ENCODE results near the gene OSBPL10. TPM values are rescaled to one million over a fixed set of nuclear protein-coding genes. Genes with fewer than 3 reads are reported as not detected.

OSBPL10 gene
- total RNA-seq, 1 donor from 2014 or later = 80.4 TPM

DNA sequence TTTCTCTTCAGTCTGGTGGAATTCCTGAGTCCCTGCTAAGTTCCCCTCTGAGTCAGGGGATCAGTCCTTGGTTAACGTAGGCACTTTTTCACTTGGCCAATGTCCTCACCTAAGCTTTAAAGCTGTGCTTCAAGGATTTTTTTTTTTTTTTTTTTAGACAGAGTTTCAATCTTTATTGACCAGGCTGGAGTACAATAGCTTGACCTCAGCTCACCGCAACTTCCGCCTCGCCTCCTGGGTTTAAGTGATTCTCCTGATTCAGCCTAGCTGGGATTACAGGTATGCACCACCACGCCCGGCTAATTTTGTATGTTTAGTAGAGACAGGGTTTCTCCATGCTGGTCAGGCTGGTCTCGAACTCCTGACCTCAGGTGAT is 228.0 kb downstream of the OSBPL10 start:
- DNase-seq (ENCODE audit: extremely low read depth, low read depth, low spot score) = no peak

DNA sequence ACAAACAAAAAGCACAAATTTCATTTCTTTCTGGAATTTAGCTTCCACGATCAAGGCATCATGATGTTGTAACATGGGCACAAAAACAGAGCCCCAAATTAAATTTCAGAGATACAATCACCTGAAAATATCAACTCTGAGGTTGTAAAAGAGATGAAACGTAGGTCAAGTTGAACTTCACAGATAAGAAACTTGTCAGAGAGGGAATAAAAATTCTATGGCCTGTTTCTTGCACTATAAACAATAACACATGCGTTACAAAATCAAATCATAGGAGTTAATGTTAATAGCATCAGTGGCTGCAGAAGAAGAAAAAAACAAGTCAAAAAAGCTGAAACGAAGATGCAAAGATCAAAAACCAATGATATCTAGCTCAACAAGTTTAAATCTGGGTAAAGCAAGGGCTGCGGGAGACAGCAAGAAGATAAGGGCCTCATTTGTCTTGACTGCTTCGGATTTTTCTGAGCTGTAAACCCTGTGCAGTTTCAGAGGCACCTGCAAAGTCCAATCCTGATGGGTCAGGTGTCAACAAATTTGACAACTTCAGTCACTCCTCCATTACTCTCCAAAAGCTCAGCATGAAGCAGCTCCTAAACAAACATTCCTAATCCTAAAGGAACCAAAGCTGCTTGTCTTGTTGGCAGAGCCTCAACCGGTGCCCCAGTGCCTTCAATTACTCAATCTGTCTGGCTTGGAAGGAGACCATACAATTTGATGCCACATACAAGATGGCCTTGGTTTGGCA is 228.6 kb downstream of the OSBPL10 start:
- DNase-seq (ENCODE audit: extremely low read depth, low read depth, low spot score) = no peak

DNA sequence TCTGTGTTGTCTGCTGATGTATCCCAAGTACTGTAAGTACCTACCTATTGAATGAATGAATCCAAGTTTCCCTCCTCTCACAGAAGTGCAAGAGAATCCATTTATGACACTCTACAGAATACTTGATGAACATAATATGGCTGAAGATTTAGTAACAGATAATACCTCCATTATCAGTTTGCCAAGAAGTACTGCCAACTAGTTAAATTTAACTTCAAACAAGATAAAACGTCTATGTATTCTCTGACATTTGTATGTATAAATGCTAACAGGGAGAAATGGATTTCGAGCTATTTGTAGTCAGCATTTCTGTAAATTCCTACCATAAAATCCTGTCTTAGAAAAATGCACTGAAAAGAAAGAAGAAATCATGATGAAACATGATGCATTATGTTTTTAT is 230.7 kb downstream of the OSBPL10 start:
- no peak for DNase-seq (ENCODE audit: extremely low read depth, low read depth, low spot score)

DNA sequence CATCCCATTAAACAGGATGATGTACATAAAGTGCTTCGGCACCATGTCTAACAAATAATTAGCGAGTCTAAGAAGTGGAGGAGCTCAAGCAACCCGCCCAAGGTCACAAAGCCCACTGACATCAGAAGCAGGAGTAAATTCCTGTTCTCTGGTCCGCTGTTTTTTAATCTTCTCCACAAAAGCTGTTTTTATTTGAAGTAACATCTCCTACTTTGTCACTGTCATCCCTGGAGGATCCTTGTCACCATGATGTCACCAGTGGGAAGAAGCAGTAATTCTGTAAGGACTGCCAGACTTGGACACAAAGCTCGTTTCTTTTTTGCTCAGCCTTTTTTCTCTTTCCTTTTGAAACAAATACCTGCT is 232.1 kb downstream of the OSBPL10 start:
- DNase-seq (ENCODE audit: extremely low read depth, low read depth, low spot score) = no peak

DNA sequence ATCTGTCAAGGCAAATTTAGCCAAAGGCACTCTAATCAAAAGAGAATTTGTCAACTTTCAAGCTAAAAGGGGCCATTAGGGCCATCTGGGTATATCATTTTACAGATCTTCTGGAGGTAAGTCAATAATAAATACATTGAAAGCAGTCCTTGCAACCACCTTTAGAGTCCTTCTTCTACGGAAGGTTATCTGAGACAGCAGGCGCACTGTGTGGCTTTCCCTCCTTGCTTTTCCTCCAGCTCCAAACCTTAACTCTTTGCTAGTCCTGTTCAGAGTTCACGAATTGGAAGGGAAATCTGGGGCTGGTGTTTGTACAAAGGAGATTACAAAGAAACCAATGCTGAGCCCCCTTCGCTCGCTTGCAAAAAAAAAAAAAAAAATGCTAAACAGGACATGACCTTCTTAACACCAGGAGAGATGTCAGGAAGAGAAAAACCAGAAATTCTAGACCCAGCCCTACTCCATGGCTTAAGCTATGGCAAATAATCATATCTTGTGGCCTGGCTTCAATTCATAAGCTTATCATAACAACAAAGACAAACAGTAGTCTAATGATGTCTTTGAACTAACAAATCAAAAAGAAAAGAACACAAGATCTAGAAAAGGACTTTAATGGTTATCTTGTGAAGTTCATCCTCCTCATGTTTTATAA is 232.7 kb downstream of the OSBPL10 start:
- no peak for DNase-seq (ENCODE audit: extremely low read depth, low read depth, low spot score)

DNA sequence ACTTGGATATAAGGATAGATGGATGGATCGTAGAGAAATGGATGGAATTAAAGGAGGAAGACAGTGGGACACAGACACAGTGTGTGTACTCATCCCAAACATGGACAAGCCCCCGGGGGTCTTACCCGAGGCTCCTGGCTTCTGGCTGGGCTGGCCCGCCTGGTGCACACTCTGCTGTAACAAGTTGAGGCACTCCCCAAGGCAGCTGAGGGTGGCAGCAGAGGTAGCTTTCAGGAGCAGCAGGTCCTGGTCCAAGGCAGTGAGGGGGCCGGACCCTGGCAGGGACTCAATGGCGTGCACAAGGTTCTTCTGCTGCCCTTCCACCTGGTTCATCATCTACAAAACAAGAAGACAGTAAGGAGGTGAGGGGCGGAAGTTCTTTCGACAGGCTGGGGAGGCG is 233.3 kb downstream of the OSBPL10 start:
- DNase-seq (ENCODE audit: extremely low read depth, low read depth, low spot score) = no peak

DNA sequence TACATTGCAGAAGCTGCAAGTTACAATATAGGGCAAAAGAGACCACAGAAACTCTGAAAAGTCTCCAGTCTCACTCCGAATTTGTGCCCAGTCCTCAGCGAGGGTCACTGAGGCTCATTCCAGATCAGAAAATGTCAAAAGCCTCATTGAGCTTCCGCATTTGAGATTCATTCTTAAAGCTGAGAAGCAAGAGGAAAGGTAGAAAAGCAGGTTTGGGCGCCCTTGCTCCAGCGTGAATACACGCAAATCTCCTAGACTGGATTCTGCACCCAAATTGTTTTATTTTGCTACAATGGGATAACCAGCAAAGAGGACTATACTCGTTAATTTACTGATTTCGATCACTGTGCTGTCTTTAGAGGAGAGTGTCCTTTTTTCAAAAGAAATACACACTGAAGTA is 236.1 kb downstream of the OSBPL10 start:
- no peak for DNase-seq (ENCODE audit: extremely low read depth, low read depth, low spot score)

DNA sequence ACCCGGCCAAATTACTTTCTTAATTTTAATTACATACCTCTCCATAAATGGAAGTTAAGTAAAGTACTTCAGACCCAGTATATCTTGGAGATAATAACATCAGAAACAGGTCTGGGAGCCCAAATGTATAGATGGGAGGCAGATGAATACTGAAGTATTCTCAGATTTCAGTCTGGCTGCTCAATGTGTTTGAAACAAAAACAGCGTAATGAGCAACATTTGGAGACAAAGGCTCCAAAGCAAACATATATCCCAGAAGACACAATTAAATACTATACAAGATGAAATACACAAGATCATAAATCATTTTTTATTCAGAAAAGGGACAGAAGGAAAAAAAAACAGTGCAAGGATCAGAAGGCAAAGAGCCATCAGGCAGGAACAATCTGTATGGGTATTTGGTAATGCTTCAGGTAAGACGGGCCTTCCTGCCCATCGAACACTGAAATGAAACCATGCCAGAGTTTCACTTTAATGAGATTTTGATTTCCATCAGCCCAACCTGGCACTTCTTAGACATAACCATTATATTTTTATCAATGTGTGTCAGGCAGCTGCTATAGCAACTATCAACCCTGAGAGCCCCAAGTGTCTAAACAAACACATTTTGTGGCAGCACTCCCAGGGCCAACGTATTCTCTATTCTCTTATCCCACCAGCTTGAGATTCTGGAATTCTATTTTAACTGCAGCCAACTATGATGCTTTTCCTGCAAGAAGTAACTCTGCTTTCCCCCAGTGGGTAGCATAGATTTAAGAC is 237.6 kb downstream of the OSBPL10 start:
- DNase-seq (ENCODE audit: extremely low read depth, low read depth, low spot score) = no peak

DNA sequence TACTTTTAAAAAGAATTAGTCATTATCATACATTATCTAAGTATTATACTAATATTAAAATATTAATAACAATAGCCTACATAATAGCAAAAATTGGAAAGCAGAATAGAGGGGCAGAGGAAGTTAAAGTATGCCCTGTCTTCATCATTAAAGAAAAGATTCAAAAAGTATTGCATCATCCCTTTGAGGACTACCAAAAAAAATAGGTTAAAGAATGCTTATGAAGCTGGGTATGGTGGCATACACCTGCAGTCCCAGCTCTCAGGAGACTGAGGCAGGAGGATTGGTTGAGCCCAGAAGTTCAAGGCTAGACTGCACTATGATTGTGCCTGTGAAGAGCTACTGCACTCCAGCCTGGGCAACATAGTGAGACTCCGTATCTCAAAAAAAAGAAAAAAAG is 240.7 kb downstream of the OSBPL10 start:
- DNase-seq (ENCODE audit: extremely low read depth, low read depth, low spot score) = no peak

DNA sequence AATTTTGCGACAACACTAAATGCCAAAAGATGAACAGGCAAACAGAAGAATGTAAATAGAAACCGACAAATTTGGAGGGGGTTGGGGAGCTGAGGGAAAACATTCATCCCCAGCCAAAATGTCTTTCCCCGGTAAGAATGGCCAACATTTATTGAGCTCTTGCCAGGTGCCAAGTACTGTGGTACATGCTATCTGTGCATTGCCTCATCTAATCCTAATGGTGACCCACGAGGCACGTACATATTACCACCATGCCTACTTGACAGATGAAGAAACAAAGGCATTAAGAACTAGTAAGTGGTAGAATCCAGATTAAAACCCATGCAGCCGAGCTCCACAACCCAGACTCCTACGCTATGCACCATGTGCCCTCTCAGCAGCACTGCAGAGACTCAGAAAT is 242.7 kb downstream of the OSBPL10 start:
- DNase-seq (ENCODE audit: extremely low read depth, low read depth, low spot score) = no peak

DNA sequence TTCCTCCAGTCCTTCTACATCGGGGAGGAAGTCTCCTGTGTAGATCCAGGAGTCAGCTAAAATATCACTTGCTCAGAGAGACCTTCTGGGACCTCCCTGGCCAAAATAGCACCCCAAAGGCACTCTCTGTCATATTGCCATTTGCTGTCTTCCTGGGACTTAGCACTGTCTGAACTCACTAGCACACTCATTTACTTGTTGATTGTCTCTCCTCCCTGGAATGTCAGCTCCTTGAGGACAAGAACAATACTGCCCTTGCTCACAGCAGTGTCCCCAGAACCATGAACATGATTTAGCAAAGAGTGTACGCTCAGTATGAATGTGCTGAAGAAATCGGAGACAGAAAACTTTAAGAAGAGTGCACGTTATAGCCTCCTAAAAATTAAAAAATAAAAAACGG is 245.4 kb downstream of the OSBPL10 start:
- DNase-seq (ENCODE audit: extremely low read depth, low read depth, low spot score) = no peak

DNA sequence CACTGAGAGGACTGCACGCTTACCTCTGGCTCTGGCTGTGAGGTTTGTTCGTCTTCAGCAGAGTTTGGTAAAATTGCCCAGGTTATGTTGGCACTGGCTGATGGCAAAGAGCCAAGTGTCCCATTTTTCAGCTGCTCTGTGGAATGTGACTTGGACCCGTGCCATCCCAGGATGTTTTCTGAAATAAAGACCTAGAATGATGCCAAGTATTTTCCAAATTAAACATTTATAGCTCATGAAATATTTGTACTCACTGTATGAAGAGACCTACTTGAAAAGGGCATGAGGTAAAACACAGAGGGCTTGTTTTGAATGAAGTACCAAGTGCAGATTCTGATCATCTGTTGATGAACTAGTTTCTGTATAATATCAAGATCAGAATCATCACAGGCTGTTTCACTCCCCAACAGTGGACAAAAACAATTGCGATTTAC is 247.8 kb downstream of the OSBPL10 start:
- DNase-seq (ENCODE audit: extremely low read depth, low read depth, low spot score) = peak; percentile 31

DNA sequence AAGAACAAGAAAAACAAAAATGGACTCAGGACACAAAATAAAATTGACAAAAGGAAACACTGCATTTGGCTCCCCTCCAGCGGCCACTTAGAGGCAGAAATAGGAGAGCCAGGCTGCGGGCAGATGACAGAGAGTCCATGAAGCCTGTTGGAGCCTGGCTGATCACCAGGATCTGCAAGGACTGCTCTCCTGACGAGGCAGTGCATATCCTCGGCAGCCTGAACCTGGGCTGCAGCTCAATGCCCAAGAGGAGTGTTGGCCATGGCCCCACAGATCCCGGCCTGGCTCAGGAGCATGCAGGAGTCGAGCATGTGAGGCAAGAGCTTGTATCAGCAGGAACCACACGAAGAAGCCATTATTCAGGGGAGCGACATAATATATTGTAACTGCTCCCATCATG is 248.5 kb downstream of the OSBPL10 start:
- DNase-seq (ENCODE audit: extremely low read depth, low read depth, low spot score) = no peak

DNA sequence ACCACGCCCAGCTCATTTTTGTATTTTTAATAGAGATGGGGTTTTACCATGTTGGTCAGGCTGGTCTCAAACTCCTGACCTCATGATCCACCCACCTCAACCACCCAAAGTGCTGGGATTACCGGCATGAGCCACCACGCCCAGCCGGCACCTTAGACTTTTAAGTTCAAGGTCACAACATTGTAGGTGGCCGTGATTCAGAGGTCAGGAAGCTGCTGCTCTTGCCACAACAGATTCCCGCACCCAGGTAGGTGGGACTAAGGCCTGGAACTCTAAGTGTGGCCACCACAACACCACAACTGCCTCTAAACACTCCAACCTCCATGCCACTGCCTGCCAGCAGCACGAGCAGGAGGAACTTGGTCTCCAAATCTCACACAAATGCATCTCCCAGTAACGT is 251.5 kb downstream of the OSBPL10 start:
- DNase-seq (ENCODE audit: extremely low read depth, low read depth, low spot score) = no peak

DNA sequence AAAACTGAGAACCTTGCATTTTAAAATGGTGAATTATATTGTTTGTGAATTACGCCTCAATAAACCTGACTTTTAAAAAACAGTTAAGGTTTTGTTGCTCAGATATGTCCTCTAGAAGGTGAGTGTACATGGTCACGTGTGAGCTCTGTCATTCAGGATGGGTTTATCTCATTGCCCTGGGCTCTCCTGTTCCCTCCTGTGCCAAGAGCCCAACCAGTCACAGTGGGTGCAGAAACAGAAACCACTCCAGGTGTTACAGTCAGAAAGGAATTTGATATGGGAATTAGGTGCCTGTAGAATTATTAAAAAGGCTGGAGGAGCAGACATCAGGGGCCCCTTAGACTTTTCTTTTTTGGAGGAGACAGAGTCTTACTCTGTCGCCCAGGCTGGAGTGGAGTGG is 252.0 kb downstream of the OSBPL10 start:
- DNase-seq (ENCODE audit: extremely low read depth, low read depth, low spot score) = no peak

DNA sequence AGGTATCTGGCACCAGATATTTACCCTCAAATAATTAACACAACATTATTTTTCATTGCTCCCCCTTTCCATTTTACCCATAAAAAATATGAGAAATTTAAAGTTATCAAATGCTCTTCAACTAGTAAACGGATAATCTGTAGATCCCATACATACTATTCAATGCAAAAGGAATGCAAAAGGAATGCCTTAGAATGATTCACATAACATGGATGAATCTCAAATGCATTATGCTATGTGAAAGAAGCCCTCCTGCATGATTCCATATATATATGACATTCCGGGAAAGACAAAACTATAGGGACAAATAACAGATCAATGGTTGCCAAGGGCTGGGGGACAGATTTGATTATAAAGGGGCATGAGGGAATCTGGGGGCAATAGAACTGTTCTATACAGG is 252.7 kb downstream of the OSBPL10 start:
- no peak for DNase-seq (ENCODE audit: extremely low read depth, low read depth, low spot score)

DNA sequence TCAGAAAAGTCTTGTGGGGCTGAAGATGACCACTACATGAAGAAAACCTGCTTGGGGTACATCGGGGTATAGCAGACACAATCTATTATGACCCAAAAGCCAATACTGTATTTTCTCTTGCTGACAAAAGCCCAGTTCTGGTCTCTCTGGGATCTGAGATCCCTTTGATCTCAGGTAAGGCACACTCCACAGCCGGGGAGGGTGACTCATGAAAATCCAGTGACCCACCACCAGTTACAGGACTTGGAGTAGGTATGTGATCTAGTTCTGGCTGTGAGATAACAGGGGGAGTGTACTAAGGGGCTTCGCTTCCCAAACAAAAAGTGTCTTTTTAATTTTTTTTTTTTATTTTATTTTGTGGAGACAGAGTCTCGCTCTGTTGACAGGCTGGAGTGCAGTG is 255.1 kb downstream of the OSBPL10 start:
- no peak for DNase-seq (ENCODE audit: extremely low read depth, low read depth, low spot score)

DNA sequence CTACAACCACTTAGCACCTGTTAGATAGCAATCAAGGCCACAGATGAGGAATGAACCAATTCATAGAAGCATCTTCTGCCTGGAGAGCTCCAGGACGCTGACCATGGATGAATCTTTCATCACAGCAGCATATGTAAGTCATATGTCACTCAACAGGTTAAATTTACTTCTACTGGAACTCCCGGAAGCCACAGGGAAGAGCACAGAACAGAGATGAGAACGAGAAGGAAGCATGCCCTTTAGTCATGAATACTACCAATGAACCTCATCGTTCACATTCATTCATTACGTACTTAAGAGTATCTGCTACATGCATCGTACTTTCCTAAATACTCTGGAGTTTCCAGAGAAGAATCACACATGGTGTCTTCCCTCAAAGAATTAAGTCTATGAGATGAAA is 255.5 kb downstream of the OSBPL10 start:
- no peak for DNase-seq (ENCODE audit: extremely low read depth, low read depth, low spot score)

DNA sequence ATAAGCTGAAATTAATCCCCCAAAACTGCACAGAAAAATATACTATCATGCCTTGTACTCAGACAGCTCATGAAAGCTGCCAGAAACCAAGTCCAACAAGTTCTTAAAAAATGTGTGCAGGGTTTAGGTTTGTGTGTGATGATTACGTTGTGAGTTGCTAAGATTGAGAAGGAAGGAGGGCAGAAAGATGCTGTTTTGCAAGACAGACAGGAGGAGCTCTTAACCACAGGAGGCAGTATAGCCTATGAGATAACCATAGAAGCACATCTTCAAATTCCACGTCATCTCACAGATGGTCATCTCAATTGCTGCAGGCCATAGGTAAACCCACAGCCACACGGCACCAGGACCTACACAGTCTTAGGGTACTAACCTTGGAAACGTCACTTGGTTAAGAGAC is 256.4 kb downstream of the OSBPL10 start:
- DNase-seq (ENCODE audit: extremely low read depth, low read depth, low spot score) = no peak

DNA sequence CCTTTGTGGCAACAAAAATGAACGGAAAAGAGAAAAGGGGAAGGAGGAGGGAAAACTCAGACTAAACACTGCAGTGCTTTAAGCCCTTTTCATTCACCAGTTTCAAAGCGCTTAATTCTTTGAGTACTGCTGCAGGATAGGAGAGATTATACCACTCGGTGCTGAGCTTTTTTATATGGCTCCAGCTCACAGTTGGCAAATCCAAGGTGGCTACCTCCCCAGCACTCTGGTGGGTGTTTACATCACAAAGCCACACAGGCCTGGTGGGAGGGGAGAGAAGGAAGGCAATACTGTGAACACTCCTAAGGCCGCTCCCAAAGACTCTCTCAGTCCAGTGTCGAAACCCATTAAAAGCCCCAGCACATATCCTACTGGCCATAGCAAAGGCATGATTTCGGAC is 256.9 kb downstream of the OSBPL10 start:
- DNase-seq (ENCODE audit: extremely low read depth, low read depth, low spot score) = no peak

DNA sequence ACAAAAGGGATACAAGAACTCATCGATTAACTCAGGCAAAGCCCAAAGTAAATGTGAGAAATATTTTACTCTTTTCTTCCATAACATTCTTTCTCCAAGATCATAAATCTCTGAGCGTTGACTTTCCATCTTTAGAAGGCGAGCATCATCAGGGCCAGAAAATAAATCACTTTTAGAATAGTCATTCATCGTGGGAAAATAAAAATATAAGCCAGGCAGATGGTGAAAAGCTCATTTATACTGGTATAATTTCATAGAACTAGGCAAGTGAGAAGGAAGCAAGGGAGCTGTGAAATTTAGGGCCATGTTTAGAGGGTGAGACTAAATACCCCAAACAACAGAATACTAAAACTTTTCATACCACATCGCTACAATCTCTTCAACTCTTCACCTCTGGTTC is 257.4 kb downstream of the OSBPL10 start:
- no peak for DNase-seq (ENCODE audit: extremely low read depth, low read depth, low spot score)

DNA sequence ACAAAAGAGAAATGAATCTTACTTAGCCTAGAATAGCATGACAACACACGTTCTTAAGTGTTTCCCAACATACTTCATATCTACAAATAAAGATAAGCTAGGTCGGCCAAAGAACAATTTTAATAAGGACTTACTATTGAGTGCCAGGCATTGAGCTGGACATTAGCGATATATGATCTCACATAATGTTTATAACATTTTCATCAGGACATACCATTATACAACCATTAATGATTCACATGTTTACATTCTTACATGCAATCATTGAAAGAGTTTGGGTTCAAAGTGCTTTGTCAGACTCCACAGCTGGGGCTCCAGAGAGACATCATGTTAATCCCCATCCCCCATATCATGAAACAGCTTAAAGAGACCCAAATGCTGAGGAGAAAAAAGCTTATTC is 259.4 kb downstream of the OSBPL10 start:
- no peak for DNase-seq (ENCODE audit: extremely low read depth, low read depth, low spot score)
